Nucleus accumbens (tissue), 56 donors: ENCODE data around the gene GPRC5A.

Experiments used
- DNase-seq, 56 donors: peaks; one replicate each; lab custom pipeline; 2025; lab: John Stamatoyannopoulos, UW

GPRC5A gene

DNA sequence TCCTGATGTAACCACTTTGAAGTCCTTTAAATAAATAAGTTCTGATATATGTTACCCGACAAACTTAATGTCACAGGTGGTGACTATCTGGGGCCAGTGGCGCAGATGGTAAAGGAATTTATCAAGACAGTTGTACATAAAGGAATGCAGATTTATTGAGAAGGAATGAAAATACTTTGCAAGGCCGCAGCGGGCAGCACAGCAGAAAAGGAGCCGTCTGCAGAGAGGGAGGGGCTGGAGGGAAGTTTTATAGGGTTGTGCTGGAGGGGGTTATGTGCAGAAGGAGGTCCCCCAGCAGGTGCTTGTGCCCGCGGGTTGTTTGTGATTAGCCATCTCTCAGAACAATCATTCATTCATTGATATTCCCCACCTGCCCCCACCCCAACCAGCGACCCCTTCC is 43.2 kb downstream of the GPRC5A start:
- no peak for DNase-seq

DNA sequence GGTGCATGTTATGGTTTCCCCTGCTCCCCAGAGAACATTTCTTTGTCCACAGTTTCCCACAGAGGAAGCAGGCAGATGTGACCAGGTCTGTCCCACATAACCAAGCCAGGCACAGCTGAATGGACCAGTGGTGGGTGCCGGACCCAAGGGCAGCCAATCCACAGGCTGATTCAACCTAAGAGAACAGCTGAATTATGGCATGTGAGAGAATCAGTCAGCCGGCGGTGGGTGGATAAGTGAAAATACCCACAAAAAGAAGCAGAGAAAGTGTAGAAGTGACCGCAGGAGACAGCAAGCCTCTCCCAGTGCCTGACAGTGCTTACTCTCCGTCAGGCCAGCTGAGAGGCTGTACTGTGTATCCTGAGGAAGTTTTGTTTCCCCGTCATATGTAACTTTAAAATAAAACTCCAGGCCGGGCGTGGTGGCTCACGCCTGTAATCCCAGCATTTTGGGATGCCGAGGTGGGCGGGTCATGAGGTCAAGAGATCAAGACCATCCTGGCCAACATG is 45.7 kb downstream of the GPRC5A start:
- no peak for DNase-seq

DNA sequence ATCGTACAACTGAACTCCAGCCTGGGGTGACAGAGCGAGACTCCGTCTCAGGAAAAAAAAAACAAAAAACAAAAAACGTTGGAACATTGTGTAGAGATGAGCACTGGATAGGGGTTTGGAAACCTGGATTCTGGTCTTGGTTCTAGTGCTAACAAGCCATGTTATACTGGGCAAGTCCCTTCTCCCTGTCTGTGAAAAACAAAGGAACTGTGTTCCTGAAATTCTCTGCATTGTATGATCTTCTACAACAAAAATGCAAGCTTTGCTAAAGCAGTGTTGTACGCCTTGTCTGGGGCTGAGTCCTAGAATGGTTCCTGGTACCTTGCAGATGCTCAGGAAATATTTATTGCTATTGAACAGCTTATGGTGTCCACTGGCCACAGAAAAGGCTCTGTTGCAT is 47.2 kb downstream of the GPRC5A start:
- DNase-seq: no peak

DNA sequence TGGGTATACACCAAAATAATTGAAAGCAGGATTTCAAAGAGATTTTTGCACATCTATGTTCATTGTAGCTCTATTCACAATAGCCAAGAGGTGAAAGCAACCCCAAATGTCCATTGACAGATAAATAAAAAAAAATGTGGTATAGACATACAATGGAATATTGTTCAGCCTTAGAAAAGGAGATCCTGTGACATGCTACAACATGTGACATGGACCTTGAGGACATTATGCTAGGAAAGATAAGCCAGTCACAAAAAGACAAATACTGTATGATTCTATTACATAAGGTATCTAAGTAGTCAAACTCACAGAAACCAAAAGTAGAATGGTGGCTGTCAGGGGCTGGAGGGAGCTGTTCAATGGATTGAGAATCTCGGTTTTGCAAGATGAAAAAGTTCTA is 48.5 kb downstream of the GPRC5A start:
- no peak for DNase-seq

DNA sequence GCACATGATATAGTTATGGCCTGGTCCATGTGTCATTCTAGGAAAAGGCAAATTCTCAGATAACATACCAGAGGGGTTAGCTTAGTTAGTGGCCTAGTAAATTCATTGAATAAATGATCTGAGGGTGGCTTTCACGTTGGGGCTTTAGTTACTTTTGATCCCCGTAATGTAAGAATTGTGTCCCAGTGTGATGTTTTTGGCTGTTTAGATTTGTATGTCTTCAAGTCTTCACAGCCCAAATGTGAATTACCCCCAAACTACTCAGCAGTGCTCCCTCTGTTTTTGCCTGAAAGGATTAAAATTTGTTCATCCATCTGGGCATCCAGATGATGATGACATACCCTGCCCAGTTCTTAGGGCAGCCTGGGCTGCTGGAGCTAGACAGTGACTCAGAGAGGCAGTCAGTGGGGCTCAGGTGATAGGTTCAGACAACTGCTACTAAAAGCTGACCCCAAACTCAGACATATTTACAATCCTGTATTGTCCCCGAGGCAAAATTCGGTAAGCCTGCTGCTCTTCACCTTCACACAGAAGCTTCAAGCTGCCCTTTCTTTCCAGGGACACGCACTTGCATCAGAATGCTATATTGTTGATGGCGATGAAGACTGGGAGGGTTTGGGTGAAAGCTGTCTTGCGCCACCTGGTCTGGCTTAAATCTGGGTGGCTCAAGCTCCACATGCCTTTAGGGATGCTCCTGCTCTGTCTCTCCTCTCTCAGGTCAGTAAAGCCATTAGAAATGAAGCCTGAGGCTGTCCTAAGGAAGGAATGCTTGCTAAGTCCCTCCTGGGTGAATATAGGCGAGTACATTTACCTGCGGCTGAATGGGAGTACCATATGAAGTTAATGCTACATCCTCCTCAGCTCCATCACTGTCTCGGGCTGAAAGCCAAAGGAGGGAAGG is 50.3 kb downstream of the GPRC5A start:
- DNase-seq: no peak

DNA sequence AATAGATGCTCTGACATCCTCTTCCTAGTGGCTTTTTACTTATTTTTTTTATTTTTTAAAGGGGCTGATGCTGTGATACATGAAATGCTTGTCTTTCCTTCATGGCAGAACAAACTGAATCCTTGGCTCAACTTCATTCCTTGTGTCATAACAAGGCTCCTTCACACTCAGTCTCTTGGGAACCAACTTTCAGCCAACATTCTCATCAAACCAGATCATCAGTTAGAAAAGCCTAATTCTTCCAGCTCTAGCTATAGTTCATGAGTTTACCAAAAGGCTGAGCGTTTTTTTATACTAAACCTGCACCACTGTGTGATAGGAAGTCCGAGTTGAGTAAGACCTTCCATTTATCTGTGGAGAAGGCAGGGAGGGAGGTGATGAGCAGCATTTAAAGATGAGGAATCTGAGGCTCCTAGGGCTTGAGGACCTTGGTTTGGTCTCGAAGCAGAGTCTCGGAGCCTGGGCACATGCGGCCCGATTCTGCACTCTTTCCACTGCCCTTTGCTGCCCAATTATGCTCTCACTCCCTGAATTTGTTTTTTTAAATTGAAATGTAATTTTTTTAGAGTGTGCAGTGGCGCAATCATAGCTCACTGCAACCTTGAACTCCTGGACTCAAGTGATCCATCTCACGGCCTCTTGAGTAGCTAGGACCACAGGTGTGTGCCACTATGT is 52.4 kb downstream of the GPRC5A start:
- DNase-seq: no peak

DNA sequence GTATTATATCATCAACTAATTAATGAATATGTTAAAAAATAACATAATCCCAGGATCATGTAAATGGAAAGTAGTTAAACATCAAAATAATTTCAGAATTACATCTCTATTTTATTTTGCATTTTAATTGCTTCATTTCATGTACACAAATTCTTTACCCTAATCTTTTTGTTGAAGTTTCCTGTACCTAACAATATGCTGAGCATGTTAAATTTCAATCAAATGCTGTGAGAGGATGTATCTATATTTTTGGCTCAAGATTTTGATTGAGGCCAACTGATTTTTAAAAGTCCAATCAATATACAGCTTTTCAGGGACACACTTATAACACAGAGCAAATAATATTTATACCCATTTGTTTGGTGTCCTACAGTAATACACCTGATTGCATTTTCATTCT is 54.2 kb downstream of the GPRC5A start:
- no peak for DNase-seq

DNA sequence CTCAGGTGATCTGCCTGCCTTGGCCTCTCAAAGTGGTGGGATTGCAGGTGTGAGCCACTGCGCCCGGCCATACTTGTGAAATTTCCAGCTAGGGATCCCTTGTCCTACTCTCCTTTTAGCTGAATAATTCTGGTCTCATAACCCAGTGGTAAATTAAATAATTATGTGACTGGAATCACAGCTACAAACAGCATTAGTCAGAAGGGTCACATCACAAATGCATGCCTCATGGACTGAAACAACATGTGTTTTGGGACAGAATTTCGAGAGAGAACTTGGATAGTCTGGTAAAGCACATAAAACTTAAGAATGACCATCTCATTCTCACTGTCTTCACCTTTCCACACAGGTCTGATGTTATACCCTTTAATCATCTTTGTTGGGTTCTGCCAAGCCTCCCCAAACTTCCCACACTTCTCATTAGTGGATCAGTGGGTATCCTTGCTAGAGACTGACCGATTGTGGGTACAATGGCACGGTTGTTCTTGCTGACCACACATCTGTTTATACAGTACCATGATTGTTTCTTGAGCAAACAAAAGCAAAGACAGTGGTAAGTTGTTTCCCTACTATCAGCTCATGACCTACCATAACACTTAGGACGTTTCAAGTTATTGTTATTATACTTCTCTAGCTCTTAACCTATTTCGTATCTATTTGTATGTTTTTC is 55.5 kb downstream of the GPRC5A start:
- peak in 44 of 56 donors; percentile 10 to 85 (median 54) for DNase-seq

DNA sequence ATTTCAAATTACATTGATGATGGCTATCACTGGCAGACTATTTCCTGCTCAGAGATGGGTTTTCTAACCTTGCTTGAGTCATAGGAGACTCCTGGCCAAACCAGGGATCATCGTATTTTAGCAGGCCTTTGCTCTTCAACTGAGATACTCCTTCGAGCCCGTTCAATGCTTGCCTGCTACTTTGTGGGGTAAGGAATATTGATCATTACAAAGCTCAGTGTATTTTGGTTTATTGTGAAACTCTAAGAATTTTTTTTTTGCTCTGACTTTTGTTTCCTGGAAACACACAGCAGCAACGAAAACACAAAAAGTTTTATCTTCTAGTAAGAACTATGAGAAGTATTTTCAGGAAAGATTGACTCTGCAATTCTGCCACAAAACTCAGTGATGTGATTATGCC is 56.5 kb downstream of the GPRC5A start:
- no peak for DNase-seq

DNA sequence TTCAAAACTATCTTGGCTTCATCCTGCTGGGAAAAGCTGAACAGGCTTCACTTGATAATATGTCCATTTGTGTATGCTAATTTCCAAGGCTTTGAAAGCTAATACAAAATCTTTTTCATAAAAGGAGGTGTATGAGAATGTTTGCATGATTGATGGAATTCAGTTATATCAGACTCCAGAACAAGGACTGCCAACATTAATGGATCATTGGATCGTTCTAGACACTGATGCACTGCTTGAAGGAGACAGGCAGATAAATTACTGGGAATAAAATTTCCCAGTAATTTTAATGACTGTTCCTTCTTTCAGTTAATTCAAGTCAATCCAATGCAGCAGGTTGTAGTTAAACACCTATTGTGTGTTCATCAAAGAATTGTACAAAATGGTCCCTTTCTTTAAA is 60.1 kb downstream of the GPRC5A start:
- DNase-seq: no peak

DNA sequence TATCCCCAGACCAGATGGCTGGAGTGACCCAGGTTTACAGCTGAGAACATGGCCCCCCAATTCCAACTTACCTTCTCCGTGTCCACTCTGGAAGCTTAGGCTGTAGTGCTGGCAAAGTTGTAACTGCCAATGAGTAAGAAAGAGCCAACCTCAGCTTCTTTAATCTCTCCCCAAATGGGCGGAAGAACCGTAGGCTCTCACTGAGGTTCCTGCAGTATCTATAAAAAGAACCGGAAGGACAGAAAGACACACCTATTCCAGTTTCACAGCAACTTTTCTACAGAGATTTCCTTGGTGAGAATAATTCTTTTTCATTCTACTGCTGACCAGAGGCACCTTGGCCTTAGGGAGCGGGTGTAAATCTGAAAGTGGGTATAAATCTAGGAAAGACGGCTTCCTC is 60.7 kb downstream of the GPRC5A start, which contains the start of gene GPRC5D:
Gene GPRC5D, minus strand, starts transcription at position 135 of the 400 bp plus-strand sequence. CDS start 1,786 bp downstream, outside the sequence.
- no peak for DNase-seq

DNA sequence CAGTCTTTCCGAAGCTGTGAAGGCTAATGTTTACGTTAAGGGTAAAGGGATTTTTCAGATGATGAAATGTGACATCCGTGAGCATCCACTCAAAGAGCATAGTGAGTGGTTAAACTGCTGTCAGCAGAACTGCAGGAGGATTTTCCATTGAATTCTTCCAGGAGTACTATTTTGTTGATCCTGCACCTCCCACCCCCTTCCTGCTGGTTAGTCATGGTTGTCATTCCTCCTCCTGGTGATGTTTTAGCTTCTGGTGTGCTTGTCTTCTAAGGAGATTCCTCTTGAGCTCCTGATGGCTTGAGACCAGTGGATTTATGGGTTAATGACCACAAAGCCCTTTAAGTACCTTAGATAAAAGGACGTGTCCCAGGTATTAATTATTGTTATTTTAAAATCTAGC is 63.0 kb downstream of the GPRC5A start:
- no peak for DNase-seq

DNA sequence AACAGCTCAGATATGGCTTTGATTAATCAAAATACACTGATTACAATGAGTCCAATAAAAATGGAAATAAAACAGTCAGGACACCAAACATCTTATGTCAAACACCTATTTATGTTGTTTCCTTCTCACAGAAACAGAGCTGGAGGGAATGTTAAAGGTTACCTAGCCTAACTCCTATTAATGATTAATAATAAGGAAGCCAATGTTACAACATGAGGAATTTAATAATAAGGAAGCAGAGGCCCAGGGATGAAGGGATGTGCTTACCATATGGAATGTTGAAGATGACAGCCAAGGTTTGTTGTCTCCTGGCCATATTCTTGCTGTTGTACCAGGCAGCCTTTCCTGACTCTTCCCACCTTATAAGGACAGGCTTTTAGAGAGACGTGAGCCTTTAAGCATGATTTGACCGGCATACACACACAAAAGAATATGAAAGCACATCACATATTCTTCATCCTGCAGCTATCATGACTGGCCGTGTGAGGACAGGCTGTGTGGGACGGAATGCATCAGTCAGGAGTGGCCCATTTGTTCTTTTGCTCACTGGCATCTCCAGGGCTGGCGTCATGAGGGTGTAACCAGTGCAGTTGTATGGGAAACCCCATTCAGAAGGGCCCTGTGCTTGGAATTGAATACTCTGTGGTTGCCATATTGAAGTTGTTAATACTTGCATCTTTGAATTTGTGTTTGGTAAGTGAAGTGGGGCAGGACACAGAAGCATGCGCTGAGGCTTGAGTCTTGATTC is 63.7 kb downstream of the GPRC5A start:
- DNase-seq: no peak

DNA sequence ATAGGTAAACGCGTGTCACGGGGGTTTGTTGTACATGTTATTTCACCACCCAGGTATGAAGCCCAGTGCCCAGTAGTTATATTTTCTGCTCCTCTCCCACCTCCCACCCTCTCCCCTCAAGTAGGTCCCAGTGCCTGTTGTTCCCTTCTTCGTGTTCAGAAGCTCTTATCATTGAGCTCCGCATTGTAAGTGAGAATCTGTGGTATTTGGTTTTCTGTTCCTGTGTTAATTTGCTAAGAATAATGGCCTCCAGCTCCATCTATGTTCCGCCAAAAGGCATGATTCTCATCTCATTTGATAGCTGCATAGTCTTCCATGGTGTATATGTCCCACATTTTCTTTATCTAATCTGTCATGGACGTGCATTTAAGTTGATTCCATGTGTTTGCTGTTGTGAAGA is 67.5 kb downstream of the GPRC5A start:
- no peak for DNase-seq

DNA sequence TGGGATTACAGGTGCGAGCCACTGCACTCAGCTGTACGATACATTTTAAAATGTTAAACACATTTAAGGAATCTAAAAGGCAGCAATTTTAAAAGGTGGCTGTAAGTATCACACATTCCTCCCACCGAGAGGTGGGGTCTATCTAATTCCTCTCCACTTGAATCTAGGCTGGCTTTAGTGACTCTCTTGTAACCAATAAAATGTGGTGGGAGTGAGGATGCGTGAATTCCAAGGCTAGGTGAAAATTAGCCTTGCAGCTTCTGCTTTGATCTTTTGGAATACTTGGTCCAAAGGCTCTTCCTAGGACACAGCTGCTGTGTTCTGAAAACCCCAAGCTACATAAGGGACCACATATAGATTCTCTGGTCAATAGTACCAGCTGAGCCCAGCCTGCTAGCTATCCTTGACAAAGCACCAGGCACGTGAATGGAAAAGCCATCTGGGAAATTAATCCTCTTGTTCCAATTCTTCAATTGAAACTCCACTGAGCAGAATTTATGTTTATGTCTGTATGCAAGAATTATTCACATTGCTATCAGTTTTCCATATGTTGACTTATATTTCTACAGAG is 69.4 kb downstream of the GPRC5A start:
- DNase-seq: no peak

DNA sequence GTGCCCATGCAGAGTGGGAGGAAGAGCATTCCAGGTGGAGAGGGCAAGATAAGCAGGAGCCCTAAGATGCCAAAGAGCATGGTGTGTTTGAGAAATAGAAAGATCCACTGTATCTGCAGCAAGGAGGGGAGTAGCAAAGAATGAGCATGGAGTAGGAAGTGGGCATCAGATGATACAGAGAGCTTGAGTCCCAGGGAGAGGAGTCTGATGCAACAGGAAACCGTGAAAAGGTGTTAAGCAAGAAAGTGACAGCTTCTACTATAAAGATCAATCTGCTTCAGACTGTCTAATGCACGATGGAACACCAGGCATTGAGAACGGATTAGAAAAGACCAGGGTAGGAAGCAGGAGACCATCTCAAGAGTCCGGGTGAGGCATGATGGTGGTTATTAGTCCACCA is 72.9 kb downstream of the GPRC5A start:
- DNase-seq: no peak

DNA sequence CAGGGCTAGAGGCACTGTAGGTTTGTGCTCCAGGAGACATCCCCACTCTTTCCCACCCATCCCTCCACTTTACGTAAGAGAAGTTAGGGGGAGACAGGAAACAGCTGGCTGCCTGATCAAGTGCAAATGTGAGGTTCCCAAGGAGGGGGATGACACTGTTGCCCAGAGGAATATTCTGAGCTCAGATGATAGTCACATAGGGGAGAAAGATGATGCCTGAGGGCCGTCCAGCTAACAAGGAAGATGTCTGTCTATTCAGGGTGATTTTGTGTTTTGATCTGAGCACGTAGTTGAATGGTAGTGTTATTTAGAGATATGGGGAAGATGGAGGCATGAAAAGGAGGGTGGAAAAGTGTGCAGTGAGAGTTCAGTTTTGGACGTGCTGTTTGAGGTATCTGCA is 74.5 kb downstream of the GPRC5A start:
- no peak for DNase-seq
